Upper lobe of left lung (tissue), 4 donors: Measurements from ENCODE around the gene RNF214.

Source experiments
- CTCF ChIP-seq, 6 experiments: fragments of 450-650 bp in 4 of 6; fragments of 200-600 bp in 2 of 6; sonication (generic) in 2 of 6; IDR thresholded peaks; one replicate each; pipeline ENCODE4 v1.5.1; 2016 to 2019; ENCODE audit warnings: antibody characterized with exemption in 6 of 6
- EP300 ChIP-seq, 4 donors: sonication (generic); formaldehyde crosslinking; IDR thresholded peaks; one replicate each; pipeline ENCODE4 v1.5.1; 2017; ENCODE audit warnings: antibody characterized with exemption in 4 of 4, control low read depth in 2 of 4

- no peak for TF ChIP-seq CTCF (IDR thresholded peaks at IDR 0.05)
- no peak for TF ChIP-seq EP300 (IDR thresholded peaks at IDR 0.05)
Observed at GRCh38 chr11:117187007-117187406, 45.5 kb upstream of the RNF214 start.
